ENCODE data around the gene SPN. TPM values are rescaled to one million over a fixed set of nuclear protein-coding genes. Genes with fewer than 3 reads are reported as not detected.
"Not testable (repeated sequence)": the region's sequence is repeated elsewhere in the genome, so short reads cannot be mapped to it uniquely, and the experiment has no call there.

The SPN gene
- total RNA-seq, 2 donors from 2014 or later, result 1.6 to 2.0 TPM

DNA sequence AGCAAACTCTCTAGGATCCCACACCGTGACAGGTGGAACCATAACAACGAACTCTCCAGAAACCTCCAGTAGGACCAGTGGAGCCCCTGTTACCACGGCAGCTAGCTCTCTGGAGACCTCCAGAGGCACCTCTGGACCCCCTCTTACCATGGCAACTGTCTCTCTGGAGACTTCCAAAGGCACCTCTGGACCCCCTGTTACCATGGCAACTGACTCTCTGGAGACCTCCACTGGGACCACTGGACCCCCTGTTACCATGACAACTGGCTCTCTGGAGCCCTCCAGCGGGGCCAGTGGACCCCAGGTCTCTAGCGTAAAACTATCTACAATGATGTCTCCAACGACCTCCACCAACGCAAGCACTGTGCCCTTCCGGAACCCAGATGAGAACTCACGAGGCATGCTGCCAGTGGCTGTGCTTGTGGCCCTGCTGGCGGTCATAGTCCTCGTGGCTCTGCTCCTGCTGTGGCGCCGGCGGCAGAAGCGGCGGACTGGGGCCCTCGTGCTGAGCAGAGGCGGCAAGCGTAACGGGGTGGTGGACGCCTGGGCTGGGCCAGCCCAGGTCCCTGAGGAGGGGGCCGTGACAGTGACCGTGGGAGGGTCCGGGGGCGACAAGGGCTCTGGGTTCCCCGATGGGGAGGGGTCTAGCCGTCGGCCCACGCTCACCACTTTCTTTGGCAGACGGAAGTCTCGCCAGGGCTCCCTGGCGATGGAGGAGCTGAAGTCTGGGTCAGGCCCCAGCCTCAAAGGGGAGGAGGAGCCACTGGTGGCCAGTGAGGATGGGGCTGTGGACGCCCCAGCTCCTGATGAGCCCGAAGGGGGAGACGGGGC, 1.3 kb downstream of the SPN start:
- WGBS, result 87% methylated on average over 30 of the region's 35 CpGs
- intact Hi-C loops (cut with DNase I), result no loop called here
- Histone ChIP-seq H3K27me3 (replicated peaks; ENCODE audit: insufficient read depth) (no peaks in the 10 kb centered on the region), H3K4me3 (no peak overlapping the region), H3K27ac (no peak overlapping the region), H3K4me1 (replicated peaks) (no peaks in the 10 kb centered on the region), H3K36me3 (no peaks in the 10 kb centered on the region), H3K9me3 (no peaks in the 10 kb centered on the region)
- TF ChIP-seq POLR2AphosphoS5 (IDR thresholded peaks at IDR 0.05), result no peak
- TF ChIP-seq, protein P1, sequence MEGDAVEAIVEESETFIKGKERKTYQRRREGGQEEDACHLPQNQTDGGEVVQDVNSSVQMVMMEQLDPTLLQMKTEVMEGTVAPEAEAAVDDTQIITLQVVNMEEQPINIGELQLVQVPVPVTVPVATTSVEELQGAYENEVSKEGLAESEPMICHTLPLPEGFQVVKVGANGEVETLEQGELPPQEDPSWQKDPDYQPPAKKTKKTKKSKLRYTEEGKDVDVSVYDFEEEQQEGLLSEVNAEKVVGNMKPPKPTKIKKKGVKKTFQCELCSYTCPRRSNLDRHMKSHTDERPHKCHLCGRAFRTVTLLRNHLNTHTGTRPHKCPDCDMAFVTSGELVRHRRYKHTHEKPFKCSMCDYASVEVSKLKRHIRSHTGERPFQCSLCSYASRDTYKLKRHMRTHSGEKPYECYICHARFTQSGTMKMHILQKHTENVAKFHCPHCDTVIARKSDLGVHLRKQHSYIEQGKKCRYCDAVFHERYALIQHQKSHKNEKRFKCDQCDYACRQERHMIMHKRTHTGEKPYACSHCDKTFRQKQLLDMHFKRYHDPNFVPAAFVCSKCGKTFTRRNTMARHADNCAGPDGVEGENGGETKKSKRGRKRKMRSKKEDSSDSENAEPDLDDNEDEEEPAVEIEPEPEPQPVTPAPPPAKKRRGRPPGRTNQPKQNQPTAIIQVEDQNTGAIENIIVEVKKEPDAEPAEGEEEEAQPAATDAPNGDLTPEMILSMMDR (IDR thresholded peaks at IDR 0.05), result no peak
- TF ChIP-seq POLR2A (IDR thresholded peaks at IDR 0.05), result no peak
- DNase-seq (ENCODE audit: low spot score), result no peak

DNA sequence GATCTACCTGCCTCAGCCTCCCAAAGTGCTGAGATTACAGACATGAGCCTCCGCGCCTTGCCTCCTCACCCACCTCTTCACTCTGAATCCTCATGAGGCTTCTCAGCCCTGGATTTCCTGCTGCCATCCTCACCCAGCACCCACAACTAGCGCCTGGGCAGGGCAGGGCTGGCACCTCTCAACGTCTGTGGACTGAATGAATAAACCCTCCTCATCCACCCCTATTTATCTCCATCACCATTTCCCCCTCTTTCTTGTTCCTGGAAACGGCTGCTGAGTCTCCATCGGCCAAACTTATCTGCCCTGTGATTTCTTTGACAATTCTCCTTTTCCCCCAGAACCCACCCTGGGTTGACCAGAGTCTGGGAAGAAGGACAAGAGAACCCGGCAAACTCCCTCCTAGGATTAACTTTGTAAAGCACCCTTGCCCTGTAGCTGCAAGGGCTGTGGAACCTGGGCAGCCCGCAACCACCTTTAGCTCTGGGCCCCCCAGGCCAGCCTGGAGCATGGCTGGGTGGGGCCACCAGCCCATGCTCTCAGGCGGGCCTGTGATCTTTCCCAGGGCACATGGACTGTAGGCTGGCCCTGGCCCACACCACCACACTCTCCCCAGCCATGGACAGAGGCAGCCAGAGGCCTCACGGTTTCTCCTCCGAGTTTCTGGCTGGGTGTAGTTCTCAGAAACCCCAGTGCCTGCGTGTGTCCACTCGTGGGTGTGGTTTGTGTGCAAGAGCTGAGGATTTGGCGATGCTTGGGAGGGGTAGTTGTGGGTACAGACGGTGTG, 2.4 kb downstream of the SPN start:
- Histone ChIP-seq H3K27ac (no peak overlapping the region), H3K4me3 (no peak overlapping the region), H3K4me1 (replicated peaks) (no peaks in the 10 kb centered on the region), H3K27me3 (replicated peaks; ENCODE audit: insufficient read depth) (no peaks in the 10 kb centered on the region), H3K9me3 (no peaks in the 10 kb centered on the region), H3K36me3 (no peaks in the 10 kb centered on the region)
- TF ChIP-seq POLR2A (IDR thresholded peaks at IDR 0.05), result no peak
- TF ChIP-seq POLR2AphosphoS5 (IDR thresholded peaks at IDR 0.05), result no peak
- TF ChIP-seq, protein P1 (IDR thresholded peaks at IDR 0.05), result no peak
- DNase-seq (ENCODE audit: low spot score), result no peak
- intact Hi-C loops (cut with DNase I), result no loop called here
- WGBS, result 76% methylated on average over 15 of the region's 15 CpGs

DNA sequence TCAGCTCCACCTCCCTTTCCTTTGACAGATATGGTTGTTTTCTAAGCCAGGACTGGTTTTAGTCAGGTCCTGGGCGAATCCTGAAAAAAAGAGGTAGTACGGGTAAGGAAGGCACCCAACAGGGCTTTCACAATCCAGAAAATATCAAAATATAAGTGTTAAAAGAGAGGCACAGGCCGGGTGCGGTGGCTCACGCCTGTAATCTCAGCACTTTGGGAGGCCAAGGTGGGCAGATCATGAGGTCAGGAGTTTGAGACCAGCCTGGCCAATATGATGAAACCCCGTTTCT, 4.2 kb downstream of the SPN start:
- H3K4me3 ChIP-seq; H3K9me3 ChIP-seq; H3K27ac ChIP-seq; H3K36me3 ChIP-seq; DNase-seq (ENCODE audit: low spot score); H3K4me1 ChIP-seq (replicated peaks); intact Hi-C loops (cut with DNase I); H3K27me3 ChIP-seq (replicated peaks; ENCODE audit: insufficient read depth): not testable (repeated sequence)
- 91% methylated on average over 6 of the region's 6 CpGs for WGBS

DNA sequence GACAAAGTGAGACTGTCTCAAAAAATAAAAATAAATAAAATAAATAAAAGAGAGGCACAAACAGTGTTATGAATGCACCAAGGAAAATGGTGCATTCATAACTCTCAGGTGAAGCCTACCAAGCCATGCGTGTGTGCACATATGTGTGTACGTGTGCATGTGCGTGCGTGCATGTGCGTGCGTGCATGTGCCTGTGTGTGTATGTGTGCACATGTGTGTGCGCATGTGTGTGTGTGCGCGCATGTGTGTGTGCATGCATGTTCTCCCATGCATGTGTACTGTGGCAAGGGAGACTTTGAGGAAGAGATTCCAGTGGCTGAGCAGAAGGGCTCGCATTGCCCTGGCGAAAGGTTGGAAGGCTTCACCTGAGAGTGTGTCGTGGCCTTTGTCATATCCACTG, 4.7 kb downstream of the SPN start:
- TF ChIP-seq POLR2A (IDR thresholded peaks at IDR 0.05) (no peak), POLR2AphosphoS5 (IDR thresholded peaks at IDR 0.05) (no peak)
- TF ChIP-seq, protein P1 (IDR thresholded peaks at IDR 0.05), result no peak
- no peaks in the 10 kb centered on the region for H3K36me3 ChIP-seq
- H3K9me3 ChIP-seq, result no peaks in the 10 kb centered on the region
- no peaks in the 10 kb centered on the region for H3K4me1 ChIP-seq (replicated peaks)
- 97% methylated on average over 12 of the region's 12 CpGs for WGBS
- H3K4me3 ChIP-seq, result no peak overlapping the region
- H3K27ac ChIP-seq, result no peak overlapping the region
- intact Hi-C loops (cut with DNase I), result no loop called here
- H3K27me3 ChIP-seq (replicated peaks; ENCODE audit: insufficient read depth), result no peaks in the 10 kb centered on the region
- DNase-seq (ENCODE audit: low spot score), result no peak

DNA sequence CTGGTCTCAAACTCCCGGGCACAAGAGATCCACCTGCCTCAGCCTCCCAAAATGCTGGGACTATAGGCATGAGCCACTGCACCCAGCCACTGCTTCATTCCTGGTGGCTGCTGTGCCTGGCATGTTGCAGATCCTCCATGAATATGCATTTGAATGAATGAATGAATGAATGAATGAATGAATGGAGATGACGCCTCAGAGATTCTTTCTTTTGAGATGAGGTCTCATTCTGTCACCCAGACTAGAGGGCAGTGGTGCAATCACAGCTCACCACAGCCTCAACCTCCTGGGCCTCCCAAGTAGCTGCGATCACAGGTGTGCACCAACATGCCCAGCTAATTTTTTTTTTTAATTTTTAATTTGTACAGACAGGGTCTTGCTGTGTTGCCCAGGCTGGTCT, 5.2 kb downstream of the SPN start:
- no peaks in the 10 kb centered on the region for H3K9me3 ChIP-seq
- TF ChIP-seq POLR2AphosphoS5 (IDR thresholded peaks at IDR 0.05), result no peak
- TF ChIP-seq, protein P1 (IDR thresholded peaks at IDR 0.05), result no peak
- no peak for TF ChIP-seq POLR2A (IDR thresholded peaks at IDR 0.05)
- H3K27me3 ChIP-seq (replicated peaks; ENCODE audit: insufficient read depth), result no peaks in the 10 kb centered on the region
- DNase-seq (ENCODE audit: low spot score), result no peak
- no peaks in the 10 kb centered on the region for H3K4me1 ChIP-seq (replicated peaks)
- intact Hi-C loops (cut with DNase I), result no loop called here
- H3K36me3 ChIP-seq, result no peaks in the 10 kb centered on the region
- 98% methylated on average over 3 of the region's 3 CpGs for WGBS
- H3K4me3 ChIP-seq, result no peak overlapping the region
- H3K27ac ChIP-seq, result no peak overlapping the region
